Measurements from ENCODE around the gene SMAD4.

- TF ChIP-seq CTCF (IDR thresholded peaks at IDR 0.05), result no peak
- TF ChIP-seq POLR2A (IDR thresholded peaks at IDR 0.05; ENCODE audit: low read depth), result no peak
These were observed 12.7 kb upstream of the SMAD4 start for GRCh38 chr18:51017140-51017879.

All from esophagus muscularis mucosa (tissue), 3 donors.